ENCODE data around the gene DNAH2.
A peak's percentile ranks its signal among the peaks of the same experiment; 100 is the strongest.

DNAH2 gene
- 0 to 0.09 reads per million in 2 donors for total RNA-seq

DNA sequence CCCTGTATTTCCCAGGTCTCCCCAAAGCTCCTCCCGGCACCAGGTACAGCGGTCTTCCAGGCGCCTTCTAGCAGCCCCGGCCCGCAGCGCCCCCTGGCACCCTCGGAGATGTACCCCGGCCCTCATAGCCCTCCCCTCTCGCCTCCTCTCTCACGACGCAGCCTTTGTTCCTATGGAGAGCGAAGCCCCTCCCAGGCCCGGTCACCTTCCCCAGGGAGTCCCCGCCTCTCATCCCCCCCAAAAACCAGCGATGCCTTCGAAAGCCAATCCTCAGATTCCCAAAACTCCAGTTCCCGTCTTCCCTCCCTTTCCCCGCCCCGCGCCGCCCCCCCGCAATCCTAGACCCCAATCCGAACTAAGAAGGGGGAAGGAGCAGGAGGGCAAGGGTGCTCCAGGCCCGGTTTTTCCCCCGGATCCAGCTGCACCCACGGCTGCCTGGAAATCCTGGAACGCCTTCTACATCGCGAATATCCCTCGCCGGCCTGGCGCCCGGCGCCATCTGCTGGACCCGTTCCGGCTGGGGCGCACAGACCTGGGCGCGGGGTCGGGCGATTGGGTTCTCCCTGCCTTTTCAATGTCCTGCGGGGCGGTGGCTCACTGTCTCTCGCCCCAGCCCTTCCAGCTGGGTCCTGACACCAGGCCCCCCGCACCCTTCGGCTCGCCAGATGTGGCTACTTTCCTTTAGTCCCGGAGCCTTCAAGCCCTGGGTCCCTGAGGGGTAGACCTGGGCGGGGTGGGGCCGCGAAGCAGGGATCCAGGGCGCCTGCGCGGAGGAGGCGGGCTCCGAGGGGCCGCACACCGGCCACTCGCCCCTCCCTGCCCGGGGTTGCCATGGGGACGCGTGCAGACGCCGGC is at the start of gene DNAH2:
Gene DNAH2 (plus strand): TSS at position 844 of the 855 bp plus-strand sequence. CDS start 1,991 bp downstream, outside the sequence.
- no peak for DNase-seq

DNA sequence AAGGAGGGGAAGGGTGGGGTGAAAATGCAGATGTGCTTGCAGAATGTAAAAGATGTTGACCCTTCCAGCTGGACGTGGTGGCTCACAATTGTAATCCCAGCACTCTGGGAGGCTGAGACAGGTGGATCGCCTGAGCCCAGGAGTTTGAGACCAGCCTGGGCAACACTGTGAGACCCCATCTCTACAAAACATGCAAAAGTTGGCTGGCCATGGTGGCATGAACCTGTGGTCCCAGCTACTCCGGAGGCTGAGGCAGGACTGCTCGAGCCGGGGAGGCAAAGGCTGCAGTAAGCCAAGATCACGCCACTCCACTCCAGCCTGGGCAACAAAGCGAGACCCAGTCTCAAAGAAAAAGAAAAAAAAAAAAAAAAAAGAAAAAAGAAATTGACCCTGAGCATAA is 49.1 kb upstream of the DNAH2 start:
- DNase-seq: no peak

DNA sequence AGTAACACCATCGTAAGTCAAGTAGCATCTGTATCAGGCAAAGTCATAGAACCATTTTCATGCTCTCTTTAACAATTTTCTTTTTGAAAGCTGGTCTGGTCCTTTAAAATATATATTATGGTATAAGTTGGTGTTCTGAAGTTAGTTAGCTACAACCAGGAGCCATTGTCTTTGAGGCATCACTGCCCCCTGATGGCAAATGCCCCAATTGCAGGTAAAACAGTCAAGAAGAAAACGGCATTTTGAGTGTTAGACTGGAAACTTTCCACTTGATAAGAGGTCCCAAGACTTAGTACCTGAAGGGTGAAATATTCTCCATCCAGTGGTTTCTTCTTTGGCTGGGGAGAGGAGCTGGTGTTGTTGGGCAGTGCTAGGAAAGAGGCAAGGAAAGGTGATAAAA is 44.3 kb upstream of the DNAH2 start:
- DNase-seq: no peak

DNA sequence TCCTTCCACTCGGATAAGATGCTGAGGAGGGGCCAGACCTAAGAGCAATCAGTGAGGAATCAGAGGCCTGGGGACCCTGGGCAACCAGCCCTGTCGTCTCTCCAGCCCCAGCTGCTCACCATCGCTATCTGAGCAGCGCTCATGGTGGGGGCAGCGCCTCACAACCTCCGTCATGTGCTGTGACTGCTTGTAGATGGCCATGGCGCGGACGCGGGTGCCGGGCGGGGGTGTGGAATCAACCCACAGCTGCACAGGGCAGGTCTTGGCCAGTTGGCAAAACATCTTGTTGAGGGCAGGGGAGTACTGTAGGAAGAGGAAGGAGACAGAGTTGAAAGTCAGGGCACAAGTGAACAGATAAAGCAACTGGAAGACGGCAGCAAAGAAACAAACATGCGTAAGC is 42.6 kb upstream of the DNAH2 start:
- no peak for DNase-seq

DNA sequence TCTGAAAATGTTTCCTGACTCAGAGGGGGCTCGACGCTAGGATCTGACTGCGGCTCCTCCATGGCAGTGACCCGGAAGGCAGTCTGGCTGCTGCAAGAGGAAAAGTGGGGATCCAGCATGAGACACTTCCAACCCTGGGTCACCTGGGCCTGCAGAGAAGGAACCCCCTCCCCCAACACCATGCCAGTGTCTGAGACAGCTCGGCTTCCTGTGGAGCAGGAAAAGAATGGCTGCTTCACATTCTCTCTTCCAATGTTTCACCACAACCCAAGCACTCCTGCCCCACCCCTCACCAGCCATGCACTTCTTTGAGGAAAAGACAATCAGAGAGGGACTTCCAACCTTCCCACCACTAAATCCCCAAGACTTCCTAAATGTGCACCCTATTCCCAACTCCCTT is 41.0 kb upstream of the DNAH2 start:
- no peak for DNase-seq

GRCh38 chr17:7677388-7678067 is 40.0 kb upstream of the DNAH2 start:
- no peak for DNase-seq

GRCh38 chr17:7684851-7685532 is 32.6 kb upstream of the DNAH2 start:
- DNase-seq: no peak

- DNase-seq: peak; percentile 79
These were observed 31.9 kb upstream of the DNAH2 start for GRCh38 chr17:7685533-7686221.

DNA sequence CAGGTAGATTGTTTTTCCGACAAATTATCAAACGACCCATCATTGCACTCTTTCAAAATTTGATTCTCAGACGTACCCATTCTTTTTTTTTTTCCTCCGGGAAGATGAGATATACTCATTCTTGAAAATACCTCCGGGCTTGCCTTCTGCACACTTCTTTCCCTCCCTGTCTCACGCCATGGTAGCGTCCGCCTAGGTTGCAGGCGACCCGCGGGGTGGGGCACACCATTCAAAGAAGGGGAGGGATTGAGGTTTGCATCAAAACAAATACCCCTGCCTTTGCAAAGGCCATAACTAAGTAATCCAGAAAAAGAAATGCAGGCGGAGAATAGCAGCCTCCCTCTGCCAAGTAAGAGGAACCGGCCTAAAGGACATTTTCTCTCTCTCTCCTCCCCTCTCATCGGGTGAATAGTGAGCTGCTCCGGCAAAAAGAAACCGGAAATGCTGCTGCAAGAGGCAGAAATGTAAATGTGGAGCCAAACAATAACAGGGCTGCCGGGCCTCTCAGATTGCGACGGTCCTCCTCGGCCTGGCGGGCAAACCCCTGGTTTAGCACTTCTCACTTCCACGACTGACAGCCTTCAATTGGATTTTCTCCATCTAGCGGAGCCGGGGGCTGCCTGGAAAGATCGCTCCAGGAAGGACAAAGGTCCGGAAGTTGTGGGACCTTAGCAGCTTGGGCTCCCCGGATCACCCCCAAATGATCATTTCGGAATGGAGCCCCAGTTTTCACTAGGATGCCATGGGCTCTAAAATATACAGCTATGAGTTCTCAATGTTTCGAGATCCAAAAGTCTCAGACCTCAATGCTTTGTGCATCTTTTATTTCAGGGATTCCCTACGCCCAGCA is 31.1 kb upstream of the DNAH2 start:
- peak; percentile 47 for DNase-seq

- DNase-seq: no peak
These were observed 30.3 kb upstream of the DNAH2 start, which contains the start of gene TP53 for GRCh38 chr17:7687072-7687907. TSS of gene TP53 (minus strand) at chr17:7687490. CDS start at chr17:7676594, 10,896 bp downstream.

GRCh38 chr17:7687908-7688807 is 29.4 kb upstream of the DNAH2 start, which contains the start of gene WRAP53:
TSS of gene WRAP53 (plus strand) at chr17:7688477. CDS start at chr17:7688649, 172 bp downstream.
- peak; percentile 83 for DNase-seq

GRCh38 chr17:7688808-7689316 is 28.7 kb upstream of the DNAH2 start:
- no peak for DNase-seq

GRCh38 chr17:7695586-7695985 is 22.0 kb upstream of the DNAH2 start:
- no peak for DNase-seq

DNA sequence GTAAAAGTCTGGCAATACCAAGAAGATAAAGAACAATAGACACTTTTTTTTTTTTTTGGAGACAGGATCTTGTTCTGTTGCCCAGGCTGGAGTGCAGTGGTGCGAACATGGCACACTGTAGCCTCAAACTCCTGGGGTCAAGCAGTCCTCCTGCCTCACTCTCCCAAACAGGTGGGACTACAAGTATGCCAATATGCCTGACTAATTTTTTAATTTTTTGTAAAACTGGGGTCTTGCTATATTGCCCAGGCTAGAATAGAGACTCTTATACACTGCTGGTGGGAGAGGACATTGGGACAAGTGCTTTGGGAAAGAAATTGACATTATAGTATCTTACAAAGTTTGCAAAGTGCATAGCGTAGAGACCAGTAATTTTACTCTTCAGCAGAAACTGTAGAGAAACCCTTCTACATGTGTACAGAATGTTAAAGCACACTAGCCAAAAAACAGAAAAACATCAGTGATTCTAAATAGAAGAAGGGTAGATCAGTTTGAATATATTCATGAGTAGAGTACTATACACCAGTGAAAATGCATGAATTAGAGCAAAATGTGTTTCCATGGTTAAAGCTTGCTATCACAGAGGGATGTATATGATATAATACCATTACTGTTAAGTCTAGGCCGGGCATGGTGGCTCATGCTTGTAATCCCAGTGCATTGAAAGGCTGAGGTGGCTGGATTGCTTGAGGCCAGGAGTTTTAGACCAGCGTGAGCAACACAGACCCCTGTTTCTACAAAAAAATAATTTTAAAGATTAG is 19.5 kb upstream of the DNAH2 start:
- no peak for DNase-seq

DNA sequence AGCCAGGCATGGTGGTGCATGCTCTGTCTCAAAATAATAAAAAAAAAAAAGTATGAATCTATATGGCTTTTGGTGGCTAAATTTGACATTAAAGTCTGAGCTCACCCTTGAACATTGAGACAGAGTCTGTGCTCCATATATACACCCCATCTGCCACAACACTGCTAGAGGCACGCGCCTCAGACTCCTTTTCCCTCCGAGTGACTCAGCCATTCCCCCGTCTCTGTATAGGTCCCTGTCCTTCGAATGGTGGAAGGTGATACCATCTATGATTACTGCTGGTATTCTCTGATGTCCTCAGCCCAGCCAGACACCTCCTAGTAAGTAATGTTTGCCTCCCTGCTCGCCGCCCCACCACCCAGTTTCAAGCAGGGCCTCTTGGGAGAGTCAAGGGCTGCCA is 17.0 kb upstream of the DNAH2 start:
- DNase-seq: no peak

- DNase-seq: no peak
These were observed 15.9 kb upstream of the DNAH2 start for GRCh38 chr17:7701681-7702080.

GRCh38 chr17:7702776-7703175 is 14.8 kb upstream of the DNAH2 start:
- no peak for DNase-seq
